Measurements from ENCODE around the gene IKBKE. TPM values are rescaled to one million over a fixed set of nuclear protein-coding genes. Genes with fewer than 3 reads are reported as not detected.

The IKBKE gene
- total RNA-seq, 4 donors from 2014 or later, result 5.7 to 27.0 (median 17.4) TPM

DNA sequence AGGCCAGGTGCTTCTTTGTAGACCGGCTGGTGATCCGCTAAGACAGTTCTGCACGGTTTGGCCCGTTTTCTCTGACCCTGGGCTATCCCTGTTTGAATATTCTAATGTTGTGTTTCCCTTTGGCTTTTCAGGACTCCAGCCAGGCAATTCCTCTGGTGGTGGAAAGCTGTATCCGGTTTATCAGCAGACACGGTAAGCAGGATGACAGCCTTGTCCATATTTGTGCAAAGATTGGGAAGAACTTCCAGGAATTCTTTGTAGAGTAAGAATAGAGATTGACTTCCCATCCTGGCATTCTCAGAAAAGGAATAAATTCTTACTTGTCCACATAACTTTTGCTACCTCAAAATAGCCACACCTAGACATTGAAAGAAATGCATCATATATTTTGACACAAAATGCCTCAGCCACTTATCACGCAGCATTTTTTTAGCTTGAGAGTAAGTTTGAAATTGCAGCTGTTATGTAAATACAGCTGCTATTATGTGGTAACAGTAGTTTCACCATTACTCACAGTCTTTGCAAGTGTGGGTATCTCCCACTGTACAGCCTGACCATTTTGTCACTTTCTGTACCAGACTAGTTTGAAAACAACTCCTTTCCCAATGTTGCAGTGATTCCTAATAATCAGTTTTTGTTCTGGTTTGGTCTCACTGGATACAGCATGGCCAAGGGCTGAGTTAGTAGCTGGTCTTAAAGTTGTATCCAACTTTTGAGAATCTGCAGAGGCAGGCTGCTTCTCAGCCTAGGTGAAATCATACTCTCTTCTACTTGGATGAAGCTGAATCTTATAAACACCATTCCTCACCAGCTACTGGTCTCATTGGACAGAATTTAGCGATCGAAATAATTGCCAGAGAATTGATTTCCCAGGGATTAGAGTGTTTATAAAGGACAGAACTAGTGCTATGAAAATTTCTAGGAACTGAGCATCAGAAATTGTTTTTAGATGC lies 40.0 kb upstream of the IKBKE start:
- Histone ChIP-seq H3K4me1 (no peaks in the 10 kb centered on the region), H3K27me3 (no peaks in the 10 kb centered on the region), H3K9me3 (no peaks in the 10 kb centered on the region), H3K36me3 (peaks cover 49% of the 10 kb centered on the region), H3K4me3 (no peak overlapping the region), H3K27ac (no peak overlapping the region)
- 66% methylated on average over 9 of the region's 9 CpGs for WGBS
- no peak for DNase-seq (ENCODE audit: low spot score in 2 of 2)
- TF ChIP-seq, protein P1, sequence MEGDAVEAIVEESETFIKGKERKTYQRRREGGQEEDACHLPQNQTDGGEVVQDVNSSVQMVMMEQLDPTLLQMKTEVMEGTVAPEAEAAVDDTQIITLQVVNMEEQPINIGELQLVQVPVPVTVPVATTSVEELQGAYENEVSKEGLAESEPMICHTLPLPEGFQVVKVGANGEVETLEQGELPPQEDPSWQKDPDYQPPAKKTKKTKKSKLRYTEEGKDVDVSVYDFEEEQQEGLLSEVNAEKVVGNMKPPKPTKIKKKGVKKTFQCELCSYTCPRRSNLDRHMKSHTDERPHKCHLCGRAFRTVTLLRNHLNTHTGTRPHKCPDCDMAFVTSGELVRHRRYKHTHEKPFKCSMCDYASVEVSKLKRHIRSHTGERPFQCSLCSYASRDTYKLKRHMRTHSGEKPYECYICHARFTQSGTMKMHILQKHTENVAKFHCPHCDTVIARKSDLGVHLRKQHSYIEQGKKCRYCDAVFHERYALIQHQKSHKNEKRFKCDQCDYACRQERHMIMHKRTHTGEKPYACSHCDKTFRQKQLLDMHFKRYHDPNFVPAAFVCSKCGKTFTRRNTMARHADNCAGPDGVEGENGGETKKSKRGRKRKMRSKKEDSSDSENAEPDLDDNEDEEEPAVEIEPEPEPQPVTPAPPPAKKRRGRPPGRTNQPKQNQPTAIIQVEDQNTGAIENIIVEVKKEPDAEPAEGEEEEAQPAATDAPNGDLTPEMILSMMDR (IDR thresholded peaks at IDR 0.05), result no peak
- no peak for TF ChIP-seq POLR2A (IDR thresholded peaks at IDR 0.05)
- TF ChIP-seq POLR2AphosphoS5 (IDR thresholded peaks at IDR 0.05), result no peak
- TF ChIP-seq EP300 (IDR thresholded peaks at IDR 0.05), result no peak

DNA sequence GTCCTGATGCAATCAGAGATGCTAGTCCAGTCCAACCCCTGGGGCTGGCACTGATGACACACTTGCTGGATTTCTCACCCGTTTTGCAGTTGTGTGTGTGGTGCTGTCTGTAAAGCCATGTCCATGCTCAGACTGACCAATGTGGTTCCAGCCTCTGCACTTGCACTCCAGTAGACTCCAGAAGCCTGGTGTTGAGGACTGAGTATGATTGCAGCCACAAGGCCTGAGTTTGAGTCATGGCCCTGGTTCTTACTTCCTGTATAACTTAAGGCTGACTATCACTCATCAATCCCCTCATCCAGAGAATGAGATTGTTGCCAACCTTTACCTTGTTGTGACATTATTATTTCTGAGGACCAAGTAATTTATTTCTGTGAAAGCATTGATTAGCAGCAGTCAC lies 34.8 kb upstream of the IKBKE start:
- no peak for DNase-seq (ENCODE audit: low spot score in 2 of 2)
- Histone ChIP-seq H3K9me3 (no peaks in the 10 kb centered on the region), H3K4me1 (no peaks in the 10 kb centered on the region), H3K36me3 (peaks cover 66% of the 10 kb centered on the region), H3K27me3 (no peaks in the 10 kb centered on the region), H3K27ac (no peak overlapping the region), H3K4me3 (no peak overlapping the region)
- TF ChIP-seq POLR2AphosphoS5 (IDR thresholded peaks at IDR 0.05), result no peak
- TF ChIP-seq, protein P1 (IDR thresholded peaks at IDR 0.05), result no peak
- TF ChIP-seq EP300 (IDR thresholded peaks at IDR 0.05), result no peak
- no CpG with 5 or more reads among the region's 1 CpG for WGBS

DNA sequence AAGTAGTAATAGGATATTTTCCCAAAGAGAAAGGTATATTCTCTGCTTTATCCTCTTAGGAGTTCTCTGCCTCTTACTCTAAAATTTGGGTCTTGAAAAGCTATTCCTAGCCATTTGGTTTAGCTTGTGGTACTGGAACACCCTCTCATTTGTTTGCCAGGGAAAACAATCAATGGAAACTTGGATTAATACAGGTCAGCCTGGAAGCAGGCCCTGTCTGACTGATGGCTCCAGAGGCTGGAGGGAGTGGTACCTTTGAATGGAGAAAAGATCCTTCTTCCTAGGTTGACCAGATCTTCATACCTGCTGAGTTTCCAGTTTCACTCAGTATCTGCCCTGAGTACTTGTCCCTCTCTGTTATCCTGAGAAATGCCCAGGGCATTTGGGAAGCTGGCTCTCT lies 31.7 kb upstream of the IKBKE start:
- no peak for DNase-seq (ENCODE audit: low spot score in 2 of 2)
- Histone ChIP-seq H3K9me3 (no peaks in the 10 kb centered on the region), H3K27ac (no peak overlapping the region), H3K4me1 (no peaks in the 10 kb centered on the region), H3K4me3 (no peak overlapping the region), H3K27me3 (no peaks in the 10 kb centered on the region), H3K36me3 (peaks cover 87% of the 10 kb centered on the region)
- TF ChIP-seq POLR2AphosphoS5 (IDR thresholded peaks at IDR 0.05) (no peak), POLR2A (IDR thresholded peaks at IDR 0.05) (no peak), EP300 (IDR thresholded peaks at IDR 0.05) (no peak)
- TF ChIP-seq, protein P1 (IDR thresholded peaks at IDR 0.05), result no peak

DNA sequence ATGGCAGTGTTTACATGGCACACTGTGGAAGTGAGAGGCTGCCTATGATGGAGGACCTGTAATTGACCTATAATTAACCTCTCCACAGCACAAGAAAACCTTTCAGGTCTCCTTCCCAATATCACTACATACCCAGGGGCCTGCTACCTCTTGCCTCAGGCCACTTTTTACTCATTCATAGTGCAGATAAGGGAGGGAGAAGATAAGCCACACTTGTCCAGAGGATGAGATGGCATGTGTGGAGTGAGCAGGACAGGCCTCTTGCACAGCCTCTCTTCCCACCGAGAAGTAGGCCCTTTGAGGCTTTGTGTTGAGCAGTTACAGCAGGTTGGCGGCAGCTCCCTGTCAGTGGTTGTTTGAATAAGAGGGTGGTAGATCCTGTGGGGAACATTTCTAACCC lies 31.1 kb upstream of the IKBKE start:
- no peak for DNase-seq (ENCODE audit: low spot score in 2 of 2)
- WGBS, result 96% methylated on average over 2 of the region's 2 CpGs
- Histone ChIP-seq H3K9me3 (no peaks in the 10 kb centered on the region), H3K27ac (no peak overlapping the region), H3K4me3 (no peak overlapping the region), H3K27me3 (no peaks in the 10 kb centered on the region), H3K4me1 (no peaks in the 10 kb centered on the region), H3K36me3 (peaks cover 93% of the 10 kb centered on the region)
- TF ChIP-seq, protein P1 (IDR thresholded peaks at IDR 0.05), result no peak
- TF ChIP-seq POLR2A (IDR thresholded peaks at IDR 0.05) (no peak), EP300 (IDR thresholded peaks at IDR 0.05) (no peak), POLR2AphosphoS5 (IDR thresholded peaks at IDR 0.05) (no peak)

DNA sequence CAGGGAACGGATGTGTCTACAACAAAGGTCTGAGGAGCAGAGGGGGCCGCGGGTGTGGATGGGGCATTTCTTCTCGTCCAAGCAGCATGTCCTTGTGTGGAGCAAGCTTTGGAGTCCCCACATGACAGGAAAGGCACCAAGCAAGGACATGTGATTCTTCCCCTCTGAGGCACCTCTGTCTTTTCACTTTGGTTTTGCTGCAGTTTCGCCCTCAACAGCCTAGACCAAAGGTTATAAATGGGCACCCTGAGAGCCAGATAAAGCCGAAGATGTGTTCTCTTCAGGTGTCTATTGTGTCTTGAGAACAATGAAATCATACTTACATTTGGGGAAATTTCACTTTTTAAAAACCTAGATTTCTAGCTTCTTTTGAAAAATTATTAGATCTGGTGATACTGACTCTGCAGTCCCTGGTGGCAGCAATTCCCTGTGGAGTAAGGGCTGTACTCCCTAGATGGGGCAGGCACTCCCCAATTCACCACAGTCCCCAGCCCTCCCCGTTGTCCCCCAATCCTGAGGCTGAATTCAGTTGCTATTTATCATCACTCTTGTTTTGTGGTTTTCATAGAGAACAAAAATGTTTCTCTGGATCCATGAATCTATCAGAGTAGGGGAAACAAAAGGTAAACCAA lies 28.8 kb upstream of the IKBKE start:
- WGBS, result 95% methylated on average over 7 of the region's 7 CpGs
- peaks cover 95% of the 10 kb centered on the region for H3K36me3 ChIP-seq
- H3K4me3 ChIP-seq, result no peak overlapping the region
- no peaks in the 10 kb centered on the region for H3K27me3 ChIP-seq
- H3K27ac ChIP-seq, result no peak overlapping the region
- no peak for DNase-seq (ENCODE audit: low spot score in 2 of 2)
- TF ChIP-seq, protein P1 (IDR thresholded peaks at IDR 0.05), result no peak
- TF ChIP-seq EP300 (IDR thresholded peaks at IDR 0.05), result no peak
- TF ChIP-seq POLR2AphosphoS5 (IDR thresholded peaks at IDR 0.05), result no peak
- no peak for TF ChIP-seq POLR2A (IDR thresholded peaks at IDR 0.05)
- peaks cover 13% of the 10 kb centered on the region for H3K4me1 ChIP-seq
- no peaks in the 10 kb centered on the region for H3K9me3 ChIP-seq

All from suprapubic skin (tissue), 4 donors.